NCI-H2227 (cell line): ENCODE data around the gene SELENOO.
"Not testable (repeated sequence)": the region's sequence is repeated elsewhere in the genome, so short reads cannot be mapped to it uniquely, and the experiment has no call there.

Experiments
- DNase-seq: peaks from one replicate; lab custom pipeline; 2025; ENCODE audit not compliant: unreplicated experiment; lab: John Stamatoyannopoulos, UW

Gene SELENOO

GRCh38 chr22:50200461-50201190 lies at the start of gene SELENOO:
TSS of gene SELENOO (plus strand) at chr22:50201011. CDS start at chr22:50201037, 26 bp downstream.
- peak; percentile 86 for DNase-seq

- DNase-seq = no peak
These were observed 49.0 kb upstream of the SELENOO start for GRCh38 chr22:50151571-50152537.

- DNase-seq = no peak
These were observed 47.6 kb upstream of the SELENOO start for GRCh38 chr22:50153056-50153755.

- DNase-seq = no peak
These were observed 47.1 kb upstream of the SELENOO start for GRCh38 chr22:50153756-50154140.

DNA sequence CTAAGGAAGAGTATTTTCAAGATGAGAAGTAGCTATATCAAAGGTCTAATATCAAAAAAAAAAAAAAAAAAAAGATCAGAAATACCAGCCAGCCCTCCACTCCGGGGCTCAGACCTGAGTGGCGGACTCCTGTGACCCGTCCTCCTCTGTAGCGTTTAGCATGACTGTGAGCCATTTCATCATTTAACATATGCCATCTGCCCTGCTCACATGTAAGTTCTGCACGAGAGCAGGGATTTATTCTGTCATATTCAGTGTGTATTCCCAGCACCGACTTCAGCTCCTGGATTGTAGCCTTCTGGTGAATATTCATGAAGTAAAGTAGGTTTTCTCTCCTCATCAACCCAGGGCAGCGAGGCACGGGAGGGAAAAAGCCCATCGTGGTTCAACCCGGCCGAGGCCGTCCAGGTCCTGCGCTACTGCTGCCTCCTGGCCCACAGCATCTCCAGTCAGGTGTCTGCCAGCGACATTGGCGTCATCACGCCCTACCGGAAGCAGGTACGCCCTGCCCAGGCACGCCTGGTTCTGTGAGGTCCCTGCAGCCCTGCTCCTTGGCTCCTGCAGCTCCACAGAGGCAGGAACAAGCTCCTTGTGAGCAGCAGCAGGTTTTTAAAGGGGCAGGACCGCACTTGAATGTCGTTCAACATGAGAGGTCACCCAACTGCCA lies 43.0 kb upstream of the SELENOO start:
- no peak for DNase-seq

DNA sequence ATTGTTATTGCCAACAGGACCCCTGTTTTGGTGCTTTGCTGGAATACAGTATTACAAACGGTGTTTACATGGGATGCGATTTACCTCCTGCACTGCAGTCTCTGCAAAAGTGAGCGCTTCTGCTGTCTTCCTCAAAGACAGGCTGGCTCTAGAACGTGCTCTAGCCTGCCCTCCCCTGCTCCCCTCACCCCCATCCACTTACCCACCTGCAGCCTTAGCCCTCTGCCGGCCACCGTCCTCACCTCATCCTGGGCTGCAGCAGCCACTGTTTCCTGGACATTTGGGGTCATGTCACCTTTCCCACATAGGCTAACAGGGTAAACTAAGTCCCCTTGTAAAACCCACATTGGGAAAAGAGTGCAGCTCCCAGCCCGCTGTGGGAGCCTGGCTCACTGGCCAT lies 39.9 kb upstream of the SELENOO start:
- no peak for DNase-seq

DNA sequence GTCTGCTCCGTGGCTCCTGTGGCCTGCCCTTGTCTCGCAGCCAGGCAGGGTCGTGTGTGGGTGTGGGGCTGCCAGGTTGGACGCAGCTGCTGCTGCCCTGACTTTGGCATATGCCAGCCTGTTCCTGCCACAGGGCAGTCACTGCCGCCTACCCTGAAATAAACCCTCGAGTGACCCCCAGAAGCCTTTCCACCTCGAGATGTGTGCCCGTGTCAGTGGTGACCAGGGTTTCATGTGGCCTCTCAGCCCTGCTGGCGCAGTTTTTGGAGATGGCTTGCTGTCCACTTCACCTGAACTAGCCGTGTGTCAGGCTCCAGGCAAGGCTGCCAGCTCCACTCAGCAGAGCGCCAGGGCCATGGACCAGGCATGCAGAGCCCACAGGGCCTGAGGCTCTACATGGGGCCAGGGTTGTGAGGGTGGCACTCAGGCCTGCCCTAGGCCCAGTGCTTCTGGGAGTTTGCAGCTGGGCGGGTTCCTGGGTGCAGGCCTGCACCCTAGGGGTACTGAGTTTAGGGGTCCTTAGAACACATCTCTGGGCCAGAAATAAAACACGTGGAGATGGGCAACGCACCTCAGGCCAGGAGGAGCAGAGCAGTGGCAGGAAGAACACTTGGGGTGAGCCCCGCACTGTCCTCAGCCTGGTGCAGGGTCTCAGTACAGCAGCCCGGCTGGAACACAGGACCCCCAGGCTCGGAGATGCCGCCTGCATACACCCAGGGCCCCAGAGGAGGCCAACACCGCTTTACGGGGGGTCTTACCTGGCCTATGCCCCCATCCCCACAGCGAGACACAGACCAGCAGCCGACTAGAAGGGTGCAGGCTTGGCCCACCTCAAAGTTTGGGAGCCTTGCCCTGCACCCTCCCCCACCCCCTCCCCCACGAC lies 39.1 kb upstream of the SELENOO start:
- no peak for DNase-seq

DNA sequence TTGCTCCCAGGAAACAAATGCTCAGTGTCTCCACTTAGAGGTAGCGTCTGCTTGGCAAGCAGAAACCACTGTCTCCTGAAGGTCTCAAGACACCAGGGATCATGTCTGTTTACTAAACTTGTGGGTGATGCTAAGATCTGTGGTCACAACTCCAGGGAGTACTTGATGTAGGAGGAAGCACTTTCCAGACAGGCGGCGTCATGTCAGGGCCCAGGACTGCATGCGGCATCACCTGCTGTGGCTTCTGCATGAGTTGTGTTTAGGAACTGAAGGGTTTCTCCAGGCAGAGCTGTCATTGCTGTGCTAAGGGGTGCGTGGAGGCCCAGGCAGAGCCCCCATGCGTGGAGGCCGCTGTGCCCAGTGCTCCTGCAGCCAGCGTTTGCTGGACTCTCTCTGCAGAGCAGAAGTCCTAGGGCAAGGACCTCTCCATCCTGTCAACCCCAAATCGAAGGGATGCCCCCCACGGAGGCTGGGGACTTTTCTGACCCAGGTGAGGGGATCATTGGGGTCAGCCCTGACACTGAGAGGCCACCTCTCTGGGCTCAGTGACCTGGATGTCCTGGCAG lies 38.3 kb upstream of the SELENOO start:
- DNase-seq = no peak

DNA sequence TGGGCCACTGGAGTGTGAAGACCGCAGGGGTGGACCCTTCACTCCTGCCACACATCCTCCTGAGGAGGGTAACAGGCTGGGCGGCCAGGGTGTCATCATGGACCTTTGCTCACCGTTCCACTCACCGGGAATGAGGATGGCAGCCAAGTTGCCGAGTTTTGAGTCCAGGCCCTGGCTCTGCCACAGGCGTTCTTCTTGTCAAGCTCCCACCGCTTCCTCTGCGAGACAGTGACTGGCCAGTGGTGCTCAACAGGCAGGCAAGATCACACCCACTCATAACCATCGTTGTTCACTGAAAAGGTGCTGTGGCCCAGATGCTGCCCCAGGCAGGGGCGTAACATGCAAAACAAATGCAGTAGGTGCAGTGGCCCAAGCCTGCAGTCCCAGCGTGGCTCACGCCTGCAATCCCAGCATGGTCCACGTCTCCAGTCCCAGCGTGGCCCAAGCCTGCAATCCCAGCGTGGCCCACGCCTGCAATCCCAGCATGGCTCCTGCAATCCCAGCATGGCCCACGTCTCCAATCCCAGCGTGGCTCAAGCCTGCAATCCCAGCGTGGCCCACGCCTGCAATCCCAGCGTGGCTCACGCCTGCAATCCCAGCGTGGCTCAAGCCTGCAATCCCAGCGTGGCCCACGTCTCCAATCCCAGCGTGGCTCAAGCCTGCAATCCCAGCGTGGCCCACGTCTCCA lies 35.2 kb upstream of the SELENOO start:
- no peak for DNase-seq

- DNase-seq = no peak
These were observed 32.9 kb upstream of the SELENOO start for GRCh38 chr22:50167689-50168489.

DNA sequence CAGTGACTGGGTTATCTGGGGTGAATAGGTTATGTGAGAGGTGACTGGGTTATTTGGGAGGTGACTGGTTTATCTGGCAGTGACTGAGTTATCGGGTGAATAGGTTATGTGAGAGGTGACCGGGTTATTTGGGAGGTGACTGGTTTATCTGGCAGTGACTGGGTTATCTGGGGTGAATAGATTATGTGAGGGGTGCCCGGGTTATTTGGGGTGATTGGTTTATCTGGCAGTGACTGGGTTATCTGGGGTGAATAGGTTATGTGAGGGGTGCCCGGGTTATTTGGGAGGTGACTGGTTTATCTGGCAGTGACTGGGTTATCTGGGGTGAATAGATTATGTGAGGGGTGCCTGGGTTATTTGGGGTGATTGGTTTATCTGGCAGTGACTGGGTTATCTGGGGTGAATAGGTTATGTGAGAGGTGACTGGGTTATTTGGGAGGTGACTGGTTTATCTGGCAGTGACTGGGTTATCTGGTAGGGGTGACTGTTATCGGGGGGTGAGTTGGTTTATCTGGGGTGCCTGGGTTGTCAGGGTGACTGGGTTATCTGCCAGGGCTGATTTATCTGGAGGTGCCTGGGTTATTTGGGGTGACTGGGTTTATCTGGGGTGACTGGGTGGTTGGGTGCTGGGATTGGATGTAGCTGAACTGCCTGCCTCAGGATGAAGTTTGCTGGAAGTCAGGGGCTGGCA lies 32.2 kb upstream of the SELENOO start:
- not testable (repeated sequence) for DNase-seq

DNA sequence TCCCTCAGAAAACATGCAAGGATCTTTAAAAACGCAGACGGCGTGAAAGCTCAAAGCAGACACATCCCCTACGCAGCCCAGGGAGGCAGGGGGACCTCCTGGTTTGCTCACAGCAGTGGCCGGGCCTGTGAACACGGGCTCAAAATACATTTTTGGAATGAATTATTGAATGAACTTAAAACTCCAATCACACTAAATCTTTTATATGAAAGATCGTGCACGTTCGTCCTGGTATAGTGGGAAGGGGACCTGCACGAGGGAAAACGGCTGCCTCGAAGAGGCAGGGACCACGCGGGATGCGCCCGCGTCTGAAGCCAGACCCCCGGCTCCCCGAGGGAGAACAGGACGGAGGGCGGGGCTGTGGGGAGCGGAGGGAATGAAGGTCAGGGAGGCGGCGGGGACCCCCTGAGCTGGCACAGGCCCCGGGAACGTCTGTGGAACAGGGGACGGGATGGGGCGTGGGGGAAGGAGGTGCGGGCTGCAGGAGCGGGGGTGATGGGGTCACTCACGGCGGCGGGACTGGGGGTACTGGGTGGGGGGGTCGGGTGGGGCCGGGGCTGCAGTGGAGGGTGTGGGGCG lies 31.5 kb upstream of the SELENOO start:
- no peak for DNase-seq

- DNase-seq = peak; percentile 26
These were observed 31.0 kb upstream of the SELENOO start for GRCh38 chr22:50169774-50170341.

DNA sequence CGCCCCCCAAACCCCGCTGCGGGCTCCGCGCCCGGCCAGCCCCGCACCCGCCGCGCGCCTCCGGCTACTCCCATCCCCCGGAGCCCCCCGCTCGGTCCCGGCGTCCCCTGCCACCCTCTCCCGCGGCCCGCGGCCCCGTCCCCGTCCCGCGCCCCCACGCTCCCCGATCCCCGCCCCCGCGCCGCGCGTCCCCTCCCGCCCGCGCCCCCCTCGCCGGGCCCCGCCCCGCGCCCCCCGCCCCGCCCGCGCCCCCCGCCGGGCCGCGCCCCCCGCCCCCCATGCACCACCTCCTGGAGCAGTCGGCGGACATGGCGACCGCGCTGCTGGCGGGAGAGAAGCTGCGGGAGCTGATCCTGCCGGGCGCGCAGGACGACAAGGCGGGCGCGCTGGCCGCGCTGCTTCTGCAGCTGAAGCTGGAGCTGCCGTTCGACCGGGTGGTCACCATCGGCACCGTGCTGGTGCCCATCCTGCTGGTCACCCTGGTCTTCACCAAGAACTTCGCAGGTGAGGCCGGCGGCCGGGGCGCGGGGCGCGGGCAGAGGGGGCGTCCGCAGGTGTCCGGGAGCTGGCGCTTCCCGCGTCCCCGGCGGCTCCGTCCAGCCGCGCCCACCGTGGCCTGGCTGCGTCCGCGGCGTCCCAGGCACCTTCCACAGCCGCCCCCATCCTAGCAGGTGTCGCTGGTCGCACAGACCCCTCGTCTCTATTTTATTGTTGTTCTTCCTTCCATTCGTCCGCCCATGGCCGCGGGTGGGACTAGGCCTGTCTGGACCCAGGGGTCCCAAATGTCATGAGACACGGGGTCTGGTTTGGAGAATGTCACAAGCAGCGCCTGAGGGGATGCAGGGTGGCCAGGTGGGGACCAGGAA lies 30.1 kb upstream of the SELENOO start, which contains the start of gene PANX2:
Gene PANX2 (plus strand): TSS at position 279 of the 866 bp plus-strand sequence. CDS start 0 bp downstream, at position 279.
- DNase-seq = peak; percentile 25

DNA sequence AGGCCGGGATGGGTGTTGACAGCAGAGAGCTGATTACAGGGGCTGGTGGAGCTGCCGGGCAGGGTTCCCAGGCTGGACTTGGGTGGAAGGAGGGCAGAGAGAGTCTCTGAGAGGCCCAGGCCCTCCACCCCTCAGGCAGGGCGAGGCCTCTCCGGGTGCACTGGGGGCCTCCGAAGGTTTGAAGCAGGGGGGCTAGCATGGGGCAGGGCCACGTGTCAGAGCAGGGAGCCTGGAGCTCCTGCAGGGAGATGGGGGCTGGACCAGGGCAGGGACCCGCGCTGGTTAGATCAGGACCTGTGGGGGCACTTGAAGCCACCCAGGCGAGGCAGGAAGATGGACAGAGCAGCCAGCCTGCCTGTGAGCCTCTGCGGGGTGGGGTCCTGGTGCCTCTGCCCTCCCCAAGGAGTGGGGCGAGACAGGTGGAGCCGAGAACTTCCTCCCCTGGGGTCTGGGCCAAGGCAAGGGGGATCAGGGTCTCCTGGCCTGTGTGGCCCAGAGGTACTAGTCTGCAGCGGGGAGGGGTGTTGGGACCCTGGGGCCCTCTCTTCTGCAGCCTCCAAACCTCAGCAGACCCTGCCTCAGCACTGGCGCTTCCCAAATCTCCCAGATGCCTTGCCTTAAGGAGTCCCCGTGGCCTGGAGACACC lies 29.4 kb upstream of the SELENOO start:
- no peak for DNase-seq
